GM21447 (cell line): ENCODE measurements around the gene HOXC10.

Experiments
- ATAC-seq: cut with Tn5 transposase; IDR thresholded peaks from one replicate; pipeline ENCODE4 v1.9.1; 2021; ENCODE audit not compliant: unreplicated experiment

Gene HOXC10

DNA sequence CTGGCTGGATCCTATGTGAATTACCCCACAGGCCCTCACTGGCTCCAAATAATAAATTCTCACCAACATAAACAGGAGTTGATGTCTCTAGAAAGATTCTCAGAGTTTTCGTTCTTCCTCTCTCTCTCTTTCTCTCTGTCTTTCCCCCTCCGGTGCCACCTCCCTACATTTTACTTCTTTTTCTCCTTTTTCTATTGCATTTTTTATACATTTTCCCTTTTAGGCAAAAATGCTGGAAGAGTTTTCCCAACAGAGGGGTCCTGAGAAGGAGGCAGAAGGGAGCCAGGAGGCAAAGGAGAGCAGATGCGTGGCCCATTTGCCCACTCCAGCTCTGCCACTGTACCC is 42.5 kb downstream of the HOXC10 start:
- ATAC-seq, result no peak

DNA sequence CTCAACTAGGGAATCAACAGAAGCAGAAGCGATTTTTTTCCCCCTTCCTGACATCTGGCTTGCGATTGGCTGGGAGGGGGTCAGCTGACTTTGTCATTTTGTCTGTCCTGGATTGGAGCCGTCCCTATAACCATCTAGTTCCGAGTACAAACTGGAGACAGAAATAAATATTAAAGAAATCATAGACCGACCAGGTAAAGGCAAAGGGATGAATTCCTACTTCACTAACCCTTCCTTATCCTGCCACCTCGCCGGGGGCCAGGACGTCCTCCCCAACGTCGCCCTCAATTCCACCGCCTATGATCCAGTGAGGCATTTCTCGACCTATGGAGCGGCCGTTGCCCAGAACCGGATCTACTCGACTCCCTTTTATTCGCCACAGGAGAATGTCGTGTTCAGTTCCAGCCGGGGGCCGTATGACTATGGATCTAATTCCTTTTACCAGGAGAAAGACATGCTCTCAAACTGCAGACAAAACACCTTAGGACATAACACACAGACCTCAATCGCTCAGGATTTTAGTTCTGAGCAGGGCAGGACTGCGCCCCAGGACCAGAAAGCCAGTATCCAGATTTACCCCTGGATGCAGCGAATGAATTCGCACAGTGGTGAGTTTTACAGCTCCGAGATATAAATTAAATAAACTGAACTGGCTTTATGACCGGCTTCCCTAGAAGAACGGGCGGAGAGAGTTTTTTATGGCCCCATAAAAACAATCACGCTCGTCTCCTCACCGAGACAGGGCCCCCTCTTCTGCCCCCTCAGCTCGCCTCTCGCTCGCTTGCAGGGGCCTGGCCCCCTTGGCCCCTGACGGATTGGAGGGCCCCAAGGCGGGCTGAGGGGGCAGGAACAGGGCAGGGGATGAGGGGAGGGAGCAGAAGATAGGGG is 43.6 kb downstream of the HOXC10 start, which contains the start of gene HOXC6:
Gene HOXC6, plus strand, starts transcription at position 127 of the 888 bp plus-strand sequence. Its CDS starts 82 bp downstream, at position 209.
- ATAC-seq, result no peak

GRCh38 chr12:54029529-54030441 is 44.8 kb downstream of the HOXC10 start:
- ATAC-seq, result no peak

DNA sequence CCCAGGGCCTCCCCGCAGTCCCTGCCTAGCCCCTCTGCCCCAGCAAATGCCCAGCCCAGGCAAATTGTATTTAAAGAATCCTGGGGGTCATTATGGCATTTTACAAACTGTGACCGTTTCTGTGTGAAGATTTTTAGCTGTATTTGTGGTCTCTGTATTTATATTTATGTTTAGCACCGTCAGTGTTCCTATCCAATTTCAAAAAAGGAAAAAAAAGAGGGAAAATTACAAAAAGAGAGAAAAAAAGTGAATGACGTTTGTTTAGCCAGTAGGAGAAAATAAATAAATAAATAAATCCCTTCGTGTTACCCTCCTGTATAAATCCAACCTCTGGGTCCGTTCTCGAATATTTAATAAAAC is 45.5 kb downstream of the HOXC10 start:
- no peak for ATAC-seq

DNA sequence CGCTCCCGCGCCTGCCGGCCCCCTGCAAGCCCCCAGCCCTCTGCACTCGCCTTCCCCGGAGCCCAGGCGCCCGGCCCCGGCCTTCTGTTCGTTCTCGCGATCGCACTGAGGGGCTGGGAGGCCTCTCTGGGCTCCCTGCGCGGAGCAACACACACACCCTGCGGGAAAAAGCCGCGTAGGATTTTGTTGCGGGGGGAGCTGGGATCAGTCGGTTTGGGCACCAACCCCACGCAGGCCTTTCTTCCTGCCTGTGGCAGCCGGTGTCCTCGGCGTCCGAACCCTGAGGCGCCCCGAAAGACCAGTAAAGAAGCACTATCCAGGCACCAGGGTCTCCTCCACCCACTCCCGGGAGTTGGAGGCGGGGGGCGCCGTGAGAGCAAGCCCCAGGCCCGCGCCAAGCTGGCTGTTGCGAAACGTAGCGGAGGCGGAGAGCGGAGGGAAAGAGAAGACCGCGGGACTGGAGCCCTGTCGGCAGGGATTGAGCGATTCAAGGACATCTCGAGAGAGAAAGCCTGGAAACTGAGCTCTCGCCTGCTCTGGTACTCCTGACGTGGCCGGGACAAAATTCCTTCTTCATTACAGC is 46.0 kb downstream of the HOXC10 start:
- ATAC-seq, result no peak

DNA sequence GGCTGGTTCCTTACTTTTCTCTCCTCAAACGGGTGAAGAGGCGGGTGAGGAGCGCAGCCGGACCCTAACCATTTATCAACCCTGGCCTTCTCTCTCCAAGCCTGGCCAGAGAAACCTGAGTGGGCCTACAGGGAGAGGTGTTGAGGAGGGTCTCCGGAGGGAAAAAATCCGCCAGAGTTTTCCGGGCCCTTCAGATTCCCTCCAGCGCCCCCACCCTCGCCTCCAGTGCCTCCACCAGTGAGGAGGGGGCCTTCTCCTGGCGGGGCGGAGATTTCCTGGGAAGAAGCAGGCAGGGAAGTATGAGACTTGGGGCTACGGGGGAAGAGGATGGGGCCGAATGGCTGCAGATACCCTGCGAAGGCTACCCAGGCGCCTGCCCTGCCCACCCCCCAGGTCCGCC is 46.5 kb downstream of the HOXC10 start:
- ATAC-seq, result no peak

- no peak for ATAC-seq
Measured at GRCh38 chr12:54032086-54032619, 47.2 kb downstream of the HOXC10 start.

DNA sequence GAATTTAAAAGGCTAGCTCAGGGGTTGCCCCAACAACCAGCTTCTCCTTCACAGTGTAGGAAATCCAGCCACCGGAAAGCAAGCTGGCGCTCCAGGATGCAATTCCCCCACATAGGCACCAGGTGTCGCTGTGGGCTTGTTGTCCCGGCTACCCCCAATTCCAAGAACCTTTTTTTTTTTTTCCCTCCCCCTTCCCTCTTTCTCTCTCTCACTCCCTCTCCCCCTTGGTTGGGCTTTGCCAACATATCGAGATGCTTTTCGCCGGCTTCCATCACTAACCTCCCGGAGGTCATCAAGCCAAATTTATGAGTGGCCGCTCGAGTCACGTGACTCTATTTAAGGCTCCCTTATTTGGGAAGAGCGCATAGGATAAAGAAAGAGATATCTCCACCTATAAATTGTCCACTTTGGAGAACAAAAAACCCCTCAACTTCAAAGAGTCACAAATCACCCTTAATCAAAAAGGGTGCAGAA is 47.7 kb downstream of the HOXC10 start, which contains the start of gene HOXC5:
Gene HOXC5, plus strand, starts transcription at position 424 of the 474 bp plus-strand sequence. CDS start 73 bp downstream, outside the sequence.
- ATAC-seq, result no peak

GRCh38 chr12:54033106-54033979 is 48.4 kb downstream of the HOXC10 start:
- ATAC-seq, result no peak

DNA sequence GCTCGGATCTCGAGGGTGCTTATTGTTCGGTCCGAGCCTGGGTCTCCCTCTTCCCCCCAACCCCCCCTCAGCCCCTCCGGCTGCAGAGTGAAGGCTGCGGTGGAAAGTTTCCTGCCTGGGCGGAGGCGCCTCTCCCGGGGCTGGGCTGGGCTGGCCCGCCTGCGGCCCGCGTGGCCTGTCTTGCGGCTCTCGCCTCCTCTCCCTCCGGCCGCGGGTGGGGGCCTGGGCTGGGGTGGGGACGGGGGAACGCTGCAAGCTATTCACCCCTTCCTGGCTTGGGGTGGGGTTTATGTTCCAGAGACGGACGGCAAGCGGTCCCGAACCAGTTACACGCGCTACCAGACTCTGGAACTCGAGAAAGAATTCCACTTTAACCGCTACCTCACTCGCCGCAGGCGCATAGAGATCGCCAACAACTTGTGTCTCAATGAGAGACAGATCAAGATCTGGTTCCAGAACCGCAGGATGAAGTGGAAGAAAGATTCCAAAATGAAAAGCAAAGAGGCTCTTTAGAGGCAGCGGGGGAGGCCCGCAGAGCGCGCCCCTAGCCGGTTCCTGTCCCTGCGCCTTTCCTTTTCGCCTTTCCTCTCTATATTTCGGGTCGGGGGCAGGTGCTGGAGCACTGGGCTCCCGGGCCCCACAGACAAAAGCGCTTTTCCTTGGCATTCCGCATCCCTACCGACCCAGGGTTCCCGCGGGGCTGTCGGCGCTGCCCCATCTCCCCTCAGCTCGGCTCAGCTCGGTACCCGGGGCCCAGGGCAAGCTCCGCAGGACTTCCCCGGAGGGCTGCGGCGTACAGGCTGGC is 49.2 kb downstream of the HOXC10 start:
- ATAC-seq, result no peak

DNA sequence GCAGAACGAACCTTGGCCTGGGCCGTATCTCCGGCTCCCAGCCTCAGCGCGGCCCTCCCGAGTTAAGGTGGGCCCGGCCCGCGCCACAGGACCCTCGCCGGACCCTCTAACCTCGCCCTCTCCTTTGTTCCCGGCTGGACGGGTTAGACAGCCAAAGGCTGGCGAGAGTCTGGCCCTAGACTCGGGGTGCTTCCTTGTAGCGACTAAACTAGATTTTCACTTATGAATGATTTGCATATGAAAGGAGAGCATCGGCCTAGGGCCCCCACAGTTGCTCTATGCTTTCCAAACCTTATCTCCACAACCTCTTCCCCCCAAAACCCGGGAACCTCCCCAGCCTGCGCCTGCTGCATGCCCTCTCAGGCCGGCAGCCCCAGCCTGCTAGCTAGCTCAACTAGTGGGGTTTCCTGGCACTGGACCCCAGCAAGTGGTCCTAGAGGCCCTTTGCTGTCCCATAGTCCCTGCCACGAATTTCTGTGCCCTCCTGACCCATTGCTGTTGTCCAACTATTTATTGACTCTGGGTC is 49.9 kb downstream of the HOXC10 start:
- no peak for ATAC-seq

DNA sequence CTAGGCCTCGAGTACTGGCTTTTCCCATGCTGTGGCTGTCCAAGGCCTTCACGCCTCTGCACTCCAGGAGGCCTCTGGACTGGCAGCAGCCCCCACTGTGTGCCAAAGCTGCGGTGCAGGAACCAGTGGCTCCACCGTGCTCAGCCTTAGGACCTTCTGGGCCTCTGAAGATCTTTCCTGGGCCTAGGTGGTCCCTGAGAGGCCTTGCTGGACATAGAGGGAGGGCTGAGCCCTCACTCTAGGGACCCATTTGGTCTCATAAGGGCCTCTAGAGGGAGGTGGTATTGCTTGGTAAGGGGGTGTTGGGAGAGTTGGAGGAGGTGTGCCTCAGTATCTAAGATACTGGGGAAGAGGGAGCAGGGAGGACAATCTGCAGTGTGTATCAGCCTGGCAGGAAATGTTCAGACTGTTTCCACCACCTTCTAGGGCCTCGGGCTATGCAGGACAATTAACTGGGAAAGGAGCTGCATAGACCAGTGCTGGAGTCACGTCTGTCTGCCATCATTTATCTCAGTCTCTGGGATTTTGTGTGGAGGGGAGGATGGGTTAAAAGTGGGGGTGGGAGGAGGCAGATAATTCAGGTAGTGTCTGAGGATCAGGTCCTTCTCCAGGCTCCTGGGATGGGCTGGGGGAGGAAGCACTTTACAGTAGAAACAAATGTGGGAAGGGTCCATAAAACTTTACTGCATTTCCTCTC is 50.8 kb downstream of the HOXC10 start:
- no peak for ATAC-seq

DNA sequence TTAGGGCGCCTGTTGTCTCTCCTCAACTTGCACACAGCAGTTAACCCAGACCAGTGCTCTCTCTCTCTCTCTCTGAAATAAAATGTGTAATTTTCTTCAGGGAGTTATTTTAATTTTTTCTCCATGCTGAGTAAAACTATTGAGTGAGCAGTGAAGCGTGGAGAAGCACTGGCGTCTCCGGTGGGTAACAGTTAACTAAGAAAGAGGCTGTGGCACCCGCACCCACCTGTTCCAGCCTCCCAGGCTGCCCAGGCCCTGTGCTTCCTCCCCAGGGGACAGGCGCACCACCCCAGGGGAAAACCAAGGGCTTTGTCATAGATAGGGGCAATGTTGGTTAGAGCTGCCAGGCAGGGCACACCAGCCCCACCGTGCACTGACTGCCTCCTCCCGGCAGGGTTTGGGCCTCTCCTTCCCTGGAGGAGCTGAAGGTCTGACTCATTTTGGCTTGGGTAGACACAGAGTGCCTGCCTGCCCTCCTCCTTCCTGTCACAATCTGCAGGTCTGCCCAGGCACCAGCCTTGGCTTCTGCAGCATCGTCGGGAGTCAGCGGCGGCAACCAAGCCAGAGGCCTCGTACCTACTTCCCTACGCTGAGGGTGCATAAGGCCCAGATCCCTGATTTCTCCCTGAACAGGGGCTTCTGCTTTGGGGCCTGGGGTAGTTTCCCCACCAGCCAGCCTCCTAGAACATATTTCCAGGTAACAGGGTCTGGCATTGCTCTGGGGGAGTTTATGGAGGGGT is 51.8 kb downstream of the HOXC10 start:
- peak; percentile 53 for ATAC-seq

- no peak for ATAC-seq
Measured at GRCh38 chr12:54037360-54038283, 52.7 kb downstream of the HOXC10 start.

GRCh38 chr12:54038284-54038870 is 53.4 kb downstream of the HOXC10 start:
- ATAC-seq, result no peak

DNA sequence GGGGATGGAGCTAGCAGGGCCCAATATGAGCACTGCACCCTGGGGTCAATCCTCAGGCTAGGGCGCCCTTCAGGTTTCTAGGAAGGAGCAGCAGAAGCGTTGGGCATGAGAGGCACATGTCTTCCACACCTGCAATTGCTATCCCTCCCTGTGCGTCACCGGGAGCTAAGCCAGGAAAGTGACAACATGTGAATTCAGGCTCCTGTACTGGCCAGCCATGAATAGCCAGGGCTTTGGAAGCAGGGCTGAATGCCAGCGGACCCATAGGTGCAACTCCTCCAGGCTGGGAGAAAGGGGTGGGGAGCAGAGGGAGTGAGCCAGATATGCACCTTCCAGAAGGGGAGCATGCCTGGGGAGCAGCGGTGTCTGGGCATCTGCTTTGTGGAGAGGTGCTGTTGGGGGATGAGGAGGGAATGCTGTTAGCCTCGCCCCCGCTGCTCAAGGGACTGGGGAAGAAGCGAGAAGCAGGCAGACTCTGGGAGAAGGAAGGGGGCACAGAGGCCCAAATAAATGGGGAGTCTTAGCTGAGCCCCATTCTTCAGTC is 54.0 kb downstream of the HOXC10 start:
- no peak for ATAC-seq
